ENCODE results near the gene SSR4. TPM values are rescaled to one million over a fixed set of nuclear protein-coding genes. Genes with fewer than 3 reads are reported as not detected.

Gene SSR4
- total and polyA plus RNA-seq, 2 of the 8 experiments (the other 6 are each of a cell fraction or from before 2014, with no cell fraction given), result 168 to 642 TPM

GRCh38 chrX:153807976-153808375 is 13.5 kb downstream of the SSR4 start:
- no peak overlapping the region for H2BK5ac ChIP-seq (ENCODE audit: low read depth, low read length)
- H2BK20ac ChIP-seq (ENCODE audit: low read length), result no peak overlapping the region
- H2BK12ac ChIP-seq (ENCODE audit: low read depth, low read length), result no peak overlapping the region
- no peak overlapping the region for H3K14ac ChIP-seq (ENCODE audit: insufficient read length)
- H4K91ac ChIP-seq (replicated peaks; ENCODE audit: insufficient read length, low read length), result no peak overlapping the region
- TF ChIP-seq BCL11A (IDR thresholded peaks at IDR 0.05; ENCODE audit: low read depth in 2 of 2, low read length in 2 of 2) (no peak), POLR2A (IDR thresholded peaks at IDR 0.05; ENCODE audit: control extremely low read depth in 1 of 2, low read depth in 2 of 2, low read length in 2 of 2) (no peak), TAF1 (IDR thresholded peaks at IDR 0.05; ENCODE audit: low read depth, low read length) (no peak), RFX5 (IDR thresholded peaks at IDR 0.05; ENCODE audit: borderline replicate concordance, low read depth, low read length) (no peak), BRCA1 (IDR thresholded peaks at IDR 0.05; ENCODE audit: low read depth, low read length) (no peak), RAD21 (IDR thresholded peaks at IDR 0.05 in 1 of 2, conservative IDR thresholded peaks at IDR 0.05 in 1 of 2; ENCODE audit: low read depth in 2 of 2, low read length in 2 of 2) (no peak), MAFK (IDR thresholded peaks at IDR 0.05; ENCODE audit: low read depth, low read length) (no peak), NRF1 (IDR thresholded peaks at IDR 0.05; ENCODE audit: low read depth, low read length) (no peak), CTBP2 (IDR thresholded peaks at IDR 0.05; ENCODE audit: borderline replicate concordance, insufficient read depth, insufficient read length, low read length) (no peak), SP1 (IDR thresholded peaks at IDR 0.05; ENCODE audit: low read depth, low read length) (no peak)
- no peaks in the 10 kb centered on the region for H3K23me2 ChIP-seq (ENCODE audit: low read depth, low read length)
- no peak overlapping the region for H3K4me2 ChIP-seq (ENCODE audit: insufficient read depth in 1 of 2, low read depth in 2 of 2, low read length in 2 of 2)
- no peaks in the 10 kb centered on the region for H3K9me3 ChIP-seq (ENCODE audit: insufficient read depth in 2 of 2, low read depth in 1 of 2, low read length in 1 of 2)
- H2BK15ac ChIP-seq (ENCODE audit: low read length), result no peak overlapping the region
- H2AK5ac ChIP-seq (ENCODE audit: low read depth, low read length), result no peak overlapping the region
- H3K18ac ChIP-seq (ENCODE audit: extremely low read depth, low read length), result no peak overlapping the region
- H4K8ac ChIP-seq (ENCODE audit: extremely low read depth, insufficient read depth, low read length), result no peak overlapping the region
- H3K79me1 ChIP-seq (ENCODE audit: low read depth, low read length), result peaks cover 3% of the 10 kb centered on the region
- FAIRE-seq (no peak), DNase-seq (ENCODE audit: low read depth in 1 of 2, low spot score in 2 of 2) (no peak)
- H3K4me1 ChIP-seq (replicated peaks in 1 of 4; ENCODE audit: control insufficient read depth in 3 of 4, insufficient read depth in 4 of 4, low read length in 3 of 4), result peaks cover 0 to 10% (median 5%) of the 10 kb centered on the region in 4 experiments; a peak in 3 of 7 replicates
- H3K36me3 ChIP-seq (ENCODE audit: control insufficient read depth in 2 of 4, insufficient read depth in 4 of 4, low read length in 3 of 4), result peaks cover 0 to 21% (median 0%) of the 10 kb centered on the region in 4 experiments; a peak in 2 of 8 replicates
- no peak overlapping the region for H3K23ac ChIP-seq (ENCODE audit: insufficient read length)
- no peak overlapping the region for H3K4me3 ChIP-seq (ENCODE audit: extremely low read depth in 1 of 4, insufficient read depth in 2 of 4, low read depth in 3 of 4, low read length in 4 of 4)
- H3K27ac ChIP-seq (ENCODE audit: low read depth, low read length), result no peak overlapping the region
- no peak overlapping the region for H3K4ac ChIP-seq (replicated peaks; ENCODE audit: insufficient read length, low read depth, low read length)
- ChIA-PET POLR2A (ENCODE audit: partially characterized antibody) (interaction anchor here (1.9 to 5.4 kb wide), 3 partner anchors 9 to 13 kb away, joined by 8 to 22 read pairs (median 14); partner anchors contain the start of genes IDH3G and SSR4), CTCF (ENCODE audit: partially characterized antibody) (interaction anchor here (0.8 to 1.5 kb wide), 5 partner anchors 9 to 45 kb away, joined by 3 to 5 read pairs (median 3); no protein-coding TSS in a partner anchor)
- H3K9ac ChIP-seq (replicated peaks in 1 of 4; ENCODE audit: extremely low read depth in 1 of 4, low read depth in 3 of 4, low read length in 3 of 4), result no peak overlapping the region
- H2AFZ ChIP-seq (ENCODE audit: low read length), result no peak overlapping the region
- H4K5ac ChIP-seq (ENCODE audit: insufficient read length, low read depth, low read length), result no peak overlapping the region
- H4K20me1 ChIP-seq (replicated peaks in 1 of 2; ENCODE audit: control insufficient read depth in 1 of 2, insufficient read depth in 2 of 2, low read length in 2 of 2), result peaks cover 0 to 21% of the 10 kb centered on the region in 2 experiments
- no peaks in the 10 kb centered on the region for H3K27me3 ChIP-seq (replicated peaks in 1 of 4; ENCODE audit: control insufficient read depth in 3 of 4, extremely low read depth in 1 of 4, insufficient read depth in 3 of 4, low read length in 3 of 4)
- H3K79me2 ChIP-seq (ENCODE audit: control insufficient read depth in 1 of 2, insufficient read depth in 2 of 2, low read length in 2 of 2), result peaks cover 0 to 53% of the 10 kb centered on the region in 2 experiments; a peak in 3 of 4 replicates
- 79% methylated on average over 4 of the region's 19 CpGs; no CpG with 5 or more reads in 1 of the 2 experiments for WGBS, 2 experiments (ENCODE audit: extremely low coverage in 1 of 2, insufficient coverage in 1 of 2, insufficient read length in 1 of 2, insufficient replicate concordance in 2 of 2, low coverage in 1 of 2, low lambda C conversion rate in 2 of 2, missing lambda C conversion rate in 1 of 2)
- no peak overlapping the region for H3K56ac ChIP-seq (replicated peaks; ENCODE audit: insufficient read length, low read depth, low read length)
- no peak overlapping the region for H2BK120ac ChIP-seq (replicated peaks; ENCODE audit: low read depth, low read length)

All from H1 (cell line).